Measurements from ENCODE around the gene LCN12. TPM values are rescaled to one million over a fixed set of nuclear protein-coding genes. Genes with fewer than 3 reads are reported as not detected.

LCN12 gene
- total RNA-seq, 6 experiments from 2014 or later, result 2.7 to 36.4 (median 20.3) TPM

DNA sequence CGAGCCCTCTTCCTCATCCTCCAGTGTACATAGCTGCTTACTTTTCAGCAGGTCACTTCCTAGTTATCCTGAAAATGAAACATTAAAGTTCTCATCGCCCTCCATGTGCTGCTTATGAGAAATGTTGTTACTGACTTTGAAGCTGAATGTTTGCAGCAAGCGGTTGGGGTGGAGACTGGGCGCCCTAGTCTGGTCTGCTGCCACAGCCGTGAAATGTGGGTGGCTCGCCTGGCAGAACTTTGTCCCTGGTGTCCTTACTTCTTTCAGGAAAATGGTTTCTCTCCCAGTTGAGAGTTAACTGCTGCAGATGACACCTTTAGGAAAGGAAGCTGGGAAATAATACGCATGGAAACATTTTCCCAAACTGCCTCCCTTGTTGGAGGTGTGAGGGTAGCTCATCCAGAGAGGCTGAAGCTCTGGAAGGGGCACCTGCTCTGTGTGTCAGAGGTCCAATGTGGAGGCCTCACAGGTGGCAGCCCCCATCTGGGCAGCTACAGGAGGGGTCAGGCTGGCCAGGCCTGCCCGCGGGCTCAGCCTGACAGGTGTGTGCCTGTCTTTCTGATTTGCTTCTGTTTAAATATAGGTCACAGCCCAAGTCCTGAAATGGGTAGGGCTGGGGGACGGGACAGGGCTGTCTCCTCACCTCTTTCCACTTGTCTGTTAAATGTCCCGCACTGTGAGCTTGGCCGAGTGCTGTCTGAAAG is 41.7 kb upstream of the LCN12 start:
- H3K27ac ChIP-seq, result no peak overlapping the region
- peaks cover 0 to 21% (median 5%) of the 10 kb centered on the region in 4 donors for H3K36me3 ChIP-seq
- DNase-seq, result no peak
- intact Hi-C loops (cut with DNase I), result no loop called here
- no peak for TF ChIP-seq CTCF (IDR thresholded peaks at IDR 0.05)
- TF ChIP-seq POLR2A (IDR thresholded peaks at IDR 0.05), result no peak
- no peak overlapping the region for H3K4me3 ChIP-seq
- H3K9me3 ChIP-seq, result no peaks in the 10 kb centered on the region
- 80% methylated on average over 7 of the region's 12 CpGs for WGBS (ENCODE audit: insufficient coverage, low coverage, low lambda C conversion rate, missing lambda C conversion rate)
- no peaks in the 10 kb centered on the region for H3K27me3 ChIP-seq
- no peak for ATAC-seq
- no peaks in the 10 kb centered on the region for H3K4me1 ChIP-seq

DNA sequence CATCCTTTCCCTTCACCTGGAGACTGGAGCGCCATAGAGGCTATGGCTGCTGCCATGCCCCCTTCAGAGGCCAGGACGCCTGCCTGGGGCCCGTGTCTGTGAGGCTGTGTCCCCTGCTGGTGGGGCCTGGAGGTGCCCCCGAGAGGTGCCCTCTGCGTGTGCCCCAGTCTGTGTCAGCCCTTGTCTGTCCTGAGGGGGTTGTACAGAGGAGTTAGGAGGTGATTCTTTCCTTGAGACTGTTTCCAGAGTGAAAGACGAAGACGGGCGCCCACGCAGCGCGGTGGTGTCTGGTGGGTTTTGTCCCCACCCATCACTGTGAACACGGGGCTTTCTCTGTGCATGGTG is 41.2 kb upstream of the LCN12 start:
- no peaks in the 10 kb centered on the region for H3K27me3 ChIP-seq
- 100% methylated on average over 7 of the region's 12 CpGs for WGBS (ENCODE audit: insufficient coverage, low coverage, low lambda C conversion rate, missing lambda C conversion rate)
- no peak overlapping the region for H3K4me3 ChIP-seq
- DNase-seq (no peak), ATAC-seq (peak in 1 of 4 donors; percentile 20)
- H3K9me3 ChIP-seq, result no peaks in the 10 kb centered on the region
- H3K27ac ChIP-seq, result no peak overlapping the region
- intact Hi-C loops (cut with DNase I), result no loop called here
- H3K36me3 ChIP-seq, result peaks cover 0 to 23% (median 5%) of the 10 kb centered on the region in 4 donors
- H3K4me1 ChIP-seq, result no peaks in the 10 kb centered on the region
- TF ChIP-seq CTCF (IDR thresholded peaks at IDR 0.05) (no peak), POLR2A (IDR thresholded peaks at IDR 0.05) (no peak)

DNA sequence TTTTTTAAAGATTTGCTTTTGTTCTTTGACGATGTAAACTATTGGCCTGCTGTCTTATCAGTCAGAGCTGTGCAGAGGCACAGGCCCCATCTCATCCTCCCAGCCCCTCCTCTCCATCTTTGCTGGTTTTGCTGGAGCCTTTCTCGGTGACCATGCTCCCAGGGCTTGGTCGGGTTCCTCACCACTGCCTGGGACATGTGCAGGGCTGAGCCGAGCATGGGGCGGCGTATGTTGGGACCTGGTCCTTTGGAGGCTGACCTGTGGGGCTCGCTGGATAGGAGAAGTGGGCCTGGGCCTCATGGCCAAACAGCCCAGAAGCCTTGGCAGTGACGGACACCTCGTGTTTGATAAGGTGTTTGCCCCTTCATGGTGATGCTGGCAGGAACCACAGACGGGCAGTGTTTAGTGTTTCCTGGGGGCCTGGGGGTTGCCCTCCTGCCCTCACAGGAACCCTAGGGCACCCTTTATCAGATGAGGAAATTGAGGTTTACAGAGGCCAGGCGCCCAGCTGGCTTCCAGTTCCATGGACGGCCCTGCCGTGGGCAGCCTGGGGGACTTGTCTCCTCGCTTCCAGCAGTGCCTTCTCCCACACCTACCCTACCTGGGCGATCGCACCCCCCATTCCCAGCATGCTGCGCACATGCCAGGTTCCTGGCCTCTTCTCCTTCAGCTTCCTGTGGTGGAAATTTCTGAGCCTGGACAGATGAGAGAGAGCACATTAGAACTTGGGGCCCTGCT is 38.2 kb upstream of the LCN12 start:
- ATAC-seq (no peak), DNase-seq (no peak)
- 67% methylated on average over 1 of the region's 17 CpGs for WGBS (ENCODE audit: insufficient coverage, low coverage, low lambda C conversion rate, missing lambda C conversion rate)
- H3K9me3 ChIP-seq, result no peaks in the 10 kb centered on the region
- TF ChIP-seq POLR2A (IDR thresholded peaks at IDR 0.05) (no peak), CTCF (IDR thresholded peaks at IDR 0.05) (no peak)
- no peaks in the 10 kb centered on the region for H3K27me3 ChIP-seq
- H3K27ac ChIP-seq, result no peak overlapping the region
- H3K36me3 ChIP-seq, result peaks cover 0 to 31% (median 3%) of the 10 kb centered on the region in 4 donors
- intact Hi-C loops (cut with DNase I), result no loop called here
- H3K4me1 ChIP-seq, result no peaks in the 10 kb centered on the region
- H3K4me3 ChIP-seq, result no peak overlapping the region

- H3K4me1 ChIP-seq, result no peaks in the 10 kb centered on the region
- TF ChIP-seq POLR2A (IDR thresholded peaks at IDR 0.05), result no peak
- TF ChIP-seq CTCF (IDR thresholded peaks at IDR 0.05), result no peak
- H3K36me3 ChIP-seq, result peaks cover 0 to 43% (median 10%) of the 10 kb centered on the region in 4 donors
- no peaks in the 10 kb centered on the region for H3K27me3 ChIP-seq
- DNase-seq (no peak), ATAC-seq (no peak)
- H3K4me3 ChIP-seq, result no peak overlapping the region
- intact Hi-C loops (cut with DNase I), result no loop called here
- 83% methylated on average over 13 of the region's 21 CpGs for WGBS (ENCODE audit: insufficient coverage, low coverage, low lambda C conversion rate, missing lambda C conversion rate)
- H3K27ac ChIP-seq, result no peak overlapping the region
- no peaks in the 10 kb centered on the region for H3K9me3 ChIP-seq
These were observed 36.3 kb upstream of the LCN12 start for GRCh38 chr9:136915632-136916329.

All from right lobe of liver (tissue), 6 donors.